GOT3 (cell line): Measurements from ENCODE around the gene KANSL1L.
A peak's percentile ranks its signal among the peaks of the same experiment; 100 is the strongest.
"Not testable (repeated sequence)": the region's sequence is repeated elsewhere in the genome, so short reads cannot be mapped to it uniquely, and the experiment has no call there.

Experiments
- DNase-seq: peaks from one replicate; lab custom pipeline; 2025; ENCODE audit warnings: mixed read lengths; lab: John Stamatoyannopoulos, UW

KANSL1L gene

DNA sequence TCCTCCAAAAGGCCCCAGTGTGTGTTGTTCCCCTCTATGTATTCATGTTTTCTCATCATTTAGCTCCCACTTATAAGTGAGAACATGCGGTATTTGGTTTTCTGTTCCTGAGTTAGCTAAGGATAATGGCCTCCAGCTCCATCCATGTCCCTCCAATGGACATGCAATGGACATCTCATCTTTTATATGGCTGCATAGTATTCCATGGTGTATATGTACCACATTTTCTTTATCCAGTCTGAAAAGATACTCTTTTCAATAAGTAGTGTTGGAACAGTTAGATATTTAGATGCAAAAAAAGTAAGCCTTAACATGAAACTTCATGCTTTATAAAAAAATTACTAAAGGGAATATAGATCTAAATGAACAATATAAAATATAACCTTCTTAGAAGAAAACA, 5.9 kb upstream of the KANSL1L start:
- DNase-seq: not testable (repeated sequence)

DNA sequence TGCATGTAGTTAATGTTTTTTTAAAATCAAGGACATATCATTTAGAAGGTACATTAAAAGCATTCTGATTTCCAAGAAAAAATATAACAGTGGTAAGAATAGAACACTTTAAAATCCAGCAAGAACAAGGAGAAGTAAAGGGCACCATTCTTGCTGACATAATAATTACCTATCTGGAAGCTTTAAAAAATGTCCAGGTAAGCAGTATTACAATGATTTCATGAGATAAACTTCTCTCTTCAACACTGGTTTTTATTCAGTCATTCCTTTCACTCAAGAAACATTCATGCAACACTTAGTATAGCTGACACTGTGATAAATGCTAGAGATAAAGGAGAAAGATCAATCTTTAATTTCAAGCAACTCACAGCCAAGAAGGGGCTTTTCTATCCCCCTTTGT, 2.9 kb upstream of the KANSL1L start:
- DNase-seq: no peak

DNA sequence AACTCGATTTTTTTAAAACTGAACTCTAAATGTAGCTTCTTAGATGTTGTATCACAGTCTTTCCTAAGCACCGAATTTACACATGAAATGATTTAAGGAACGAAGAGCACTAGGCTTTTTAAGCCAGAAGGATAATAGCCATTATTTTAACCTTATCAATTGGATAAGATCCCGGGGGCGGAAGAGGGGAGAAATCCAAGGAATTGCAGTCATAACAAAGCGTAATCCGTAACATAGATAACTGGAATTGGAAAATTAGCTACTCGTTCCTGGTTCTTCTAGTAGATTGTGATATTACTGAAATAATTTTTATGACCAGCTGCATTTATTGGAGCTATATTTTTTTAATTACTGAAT, 988 bp upstream of the KANSL1L start:
- DNase-seq: no peak

DNA sequence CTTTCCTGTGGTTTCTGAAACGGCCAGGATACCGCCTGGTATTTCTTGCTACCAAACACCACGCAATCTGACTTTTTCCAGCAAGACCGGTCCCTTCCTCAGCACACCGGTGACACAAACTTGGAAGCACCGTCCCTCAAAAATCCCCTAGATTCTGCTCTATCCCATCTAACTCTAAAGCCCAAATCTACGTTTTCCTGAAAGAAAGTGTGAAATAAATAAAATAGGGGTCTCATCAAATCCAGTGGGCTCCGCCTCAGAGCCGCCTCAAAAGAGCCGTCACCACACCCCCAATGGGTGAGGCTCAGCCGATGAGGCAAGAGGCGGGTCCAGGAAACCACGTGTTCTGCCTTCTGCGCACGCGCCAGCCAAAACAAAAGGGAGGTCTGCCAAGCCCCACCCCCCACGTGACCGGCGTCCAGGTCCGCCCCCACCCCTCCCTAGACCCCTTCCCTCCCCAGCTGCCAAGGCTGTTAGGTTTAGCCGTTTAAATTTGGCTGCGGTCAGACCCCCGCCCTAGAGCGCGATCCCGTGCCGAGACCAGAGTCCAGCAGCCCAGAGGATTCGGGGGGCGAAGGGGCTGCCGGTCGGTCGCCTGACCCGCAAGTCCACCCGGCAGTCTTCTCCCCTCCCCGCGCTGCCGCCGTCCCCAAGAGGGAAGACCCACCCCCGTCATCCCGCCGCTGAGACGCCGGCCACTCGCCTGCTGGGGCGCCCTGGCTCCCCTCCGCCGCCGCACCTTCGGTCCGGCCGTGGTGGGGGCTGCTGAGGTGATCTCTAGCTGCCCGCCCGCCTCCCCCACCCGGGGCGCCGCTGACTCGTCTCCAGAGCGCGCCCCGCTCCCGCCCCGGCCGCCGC, 534 bp downstream of the KANSL1L start:
- peak; percentile 91 for DNase-seq

DNA sequence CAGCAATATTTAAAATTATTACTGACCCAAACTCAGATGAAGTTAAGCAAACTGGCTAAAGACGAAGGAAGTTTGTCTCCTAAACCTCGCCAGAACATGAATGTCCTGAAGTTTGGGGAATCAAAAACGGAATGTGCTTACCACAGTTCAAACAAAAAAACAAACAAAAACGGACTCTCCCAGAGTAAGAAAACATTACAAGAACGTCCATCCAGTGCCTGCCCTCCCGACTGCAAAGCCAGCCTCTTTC, 1.1 kb downstream of the KANSL1L start:
- DNase-seq: no peak

DNA sequence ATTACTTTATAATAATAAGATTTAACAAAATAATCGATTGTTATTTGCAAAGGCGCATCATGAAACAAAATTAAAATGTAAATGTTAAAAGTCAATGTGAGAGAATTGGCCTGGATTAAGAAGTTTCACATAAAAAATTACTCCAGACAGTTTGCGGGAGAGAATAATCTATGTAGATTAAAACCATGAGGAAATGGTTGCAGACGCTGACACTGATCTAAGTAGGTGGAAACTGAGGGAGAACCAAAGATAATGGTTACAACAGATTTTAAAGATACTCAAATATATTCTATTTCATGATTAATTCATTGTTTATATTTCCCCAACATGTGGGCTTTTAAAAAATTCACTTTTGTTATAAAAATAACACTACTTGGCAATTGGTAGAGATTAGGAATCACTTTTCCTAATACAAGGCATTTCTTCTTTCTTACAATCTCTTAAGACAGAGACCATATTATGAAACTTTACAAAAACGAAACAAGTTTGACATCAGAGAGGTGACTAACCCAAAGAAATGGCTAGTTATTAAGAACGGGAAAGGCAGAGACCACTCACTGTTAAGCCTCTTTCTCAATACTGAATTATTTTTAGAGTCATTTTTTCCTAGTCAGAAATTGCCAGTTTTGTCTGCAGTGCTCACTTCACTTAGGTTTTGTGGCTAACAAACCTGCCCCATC, 1.6 kb downstream of the KANSL1L start:
- no peak for DNase-seq

DNA sequence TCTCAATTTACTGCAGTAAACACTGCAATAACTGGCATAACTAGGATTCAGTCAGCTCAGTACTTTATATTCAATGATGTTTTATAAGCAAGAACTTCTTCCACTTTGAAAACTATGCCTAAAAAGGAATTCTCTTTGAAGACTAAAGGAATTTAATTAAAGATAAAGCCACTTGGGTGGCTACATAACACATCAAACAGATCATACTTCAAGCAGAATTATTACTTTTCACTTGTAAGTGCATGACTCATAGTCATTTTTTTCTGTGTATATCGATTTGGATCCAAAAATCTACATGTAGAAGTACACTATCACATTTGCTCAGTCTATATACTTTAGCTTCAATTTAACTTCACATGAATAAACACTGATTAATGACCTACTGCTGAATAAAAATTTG, 4.0 kb downstream of the KANSL1L start:
- no peak for DNase-seq

DNA sequence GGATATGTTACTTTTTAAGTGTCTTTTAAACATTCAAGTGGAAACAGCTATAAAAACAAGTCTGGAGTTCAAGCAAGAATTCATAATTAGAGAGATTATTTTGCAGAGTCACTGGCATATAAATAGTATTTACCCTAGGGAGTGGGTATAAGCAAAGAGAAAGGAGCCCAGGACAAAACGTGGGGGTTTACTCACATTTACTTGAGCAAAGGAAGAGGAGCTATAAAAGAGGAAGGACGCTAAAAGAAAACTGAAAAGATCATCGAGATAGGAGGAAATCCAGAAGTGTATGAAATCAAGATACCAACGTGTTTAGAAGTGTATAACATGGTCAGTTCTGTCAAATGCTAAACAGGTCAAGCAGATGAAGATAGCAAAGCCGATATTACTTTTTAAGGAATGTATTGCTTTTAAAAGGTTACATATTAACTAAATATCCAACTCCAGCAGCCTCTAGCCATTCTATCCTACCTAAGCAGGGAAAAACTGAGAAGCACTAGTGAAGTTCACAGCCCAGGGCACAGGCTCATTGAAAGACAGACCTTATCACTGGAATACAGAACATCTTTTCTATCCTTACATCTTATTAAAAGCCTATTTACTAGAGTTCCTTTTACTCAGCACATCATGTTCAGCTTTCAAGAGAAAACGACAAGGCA, 8.6 kb downstream of the KANSL1L start:
- no peak for DNase-seq

DNA sequence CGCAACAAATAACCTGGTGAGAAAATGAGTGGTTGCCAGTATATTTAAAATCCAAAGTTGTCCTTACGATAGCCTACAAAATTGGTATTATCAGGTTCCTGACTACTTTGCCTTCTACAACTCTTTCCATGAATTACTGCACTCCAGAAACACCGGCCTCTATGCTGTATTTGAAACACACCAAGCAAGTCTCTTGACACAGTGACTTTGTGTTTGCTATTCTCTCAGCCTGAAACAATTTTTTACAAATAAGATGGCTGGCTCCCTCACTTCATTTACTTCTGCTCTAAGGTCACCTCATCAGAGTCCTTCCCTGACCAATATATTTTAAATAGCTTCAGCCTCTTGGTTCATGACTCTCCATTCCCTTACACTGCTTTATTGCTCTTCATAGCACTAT, 12.2 kb downstream of the KANSL1L start:
- no peak for DNase-seq

- no peak for DNase-seq
Measured at GRCh38 chr2:210158236-210158635, 13.0 kb downstream of the KANSL1L start.

DNA sequence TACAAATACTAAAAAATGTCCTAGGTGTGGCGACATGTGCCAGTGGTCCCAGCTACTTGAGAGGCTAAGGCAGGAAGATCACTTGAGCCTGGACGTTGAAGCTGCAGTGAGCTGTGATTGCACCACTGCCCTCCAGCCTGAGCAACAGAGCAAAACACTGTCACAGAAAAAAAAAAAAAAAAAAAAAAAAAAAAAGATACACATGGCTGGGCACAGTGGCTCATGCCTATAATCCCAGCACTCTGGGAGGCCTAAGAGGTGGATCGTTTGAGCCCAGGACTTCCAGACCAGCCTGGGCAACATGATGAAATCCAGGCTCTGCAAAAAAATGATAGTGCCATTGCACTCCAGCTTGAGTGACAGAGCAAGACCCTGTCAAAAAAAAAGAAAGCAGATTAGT, 13.7 kb downstream of the KANSL1L start:
- DNase-seq: no peak

- DNase-seq: no peak
Measured at GRCh38 chr2:210147614-210148013, 23.6 kb downstream of the KANSL1L start.

DNA sequence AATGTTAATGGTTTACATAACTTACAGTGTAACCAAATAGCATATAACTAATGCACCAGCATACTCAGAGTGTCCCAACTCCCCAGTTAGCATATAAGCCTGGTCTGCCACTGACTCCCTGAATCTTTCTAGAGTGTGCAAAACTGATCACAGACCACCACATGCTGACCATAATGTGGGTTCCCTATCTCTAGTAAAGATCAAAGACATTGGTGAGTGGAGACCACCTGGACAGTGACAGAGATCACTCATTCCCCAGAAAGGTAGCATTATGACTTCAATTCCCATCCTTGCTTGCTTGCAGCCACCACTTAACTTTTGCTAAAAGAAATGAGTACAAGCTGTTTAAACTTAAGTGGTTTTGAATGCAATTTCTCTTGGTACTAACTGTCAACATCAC, 39.0 kb downstream of the KANSL1L start:
- DNase-seq: no peak

GRCh38 chr2:210128961-210129360, 42.2 kb downstream of the KANSL1L start:
- DNase-seq: no peak

DNA sequence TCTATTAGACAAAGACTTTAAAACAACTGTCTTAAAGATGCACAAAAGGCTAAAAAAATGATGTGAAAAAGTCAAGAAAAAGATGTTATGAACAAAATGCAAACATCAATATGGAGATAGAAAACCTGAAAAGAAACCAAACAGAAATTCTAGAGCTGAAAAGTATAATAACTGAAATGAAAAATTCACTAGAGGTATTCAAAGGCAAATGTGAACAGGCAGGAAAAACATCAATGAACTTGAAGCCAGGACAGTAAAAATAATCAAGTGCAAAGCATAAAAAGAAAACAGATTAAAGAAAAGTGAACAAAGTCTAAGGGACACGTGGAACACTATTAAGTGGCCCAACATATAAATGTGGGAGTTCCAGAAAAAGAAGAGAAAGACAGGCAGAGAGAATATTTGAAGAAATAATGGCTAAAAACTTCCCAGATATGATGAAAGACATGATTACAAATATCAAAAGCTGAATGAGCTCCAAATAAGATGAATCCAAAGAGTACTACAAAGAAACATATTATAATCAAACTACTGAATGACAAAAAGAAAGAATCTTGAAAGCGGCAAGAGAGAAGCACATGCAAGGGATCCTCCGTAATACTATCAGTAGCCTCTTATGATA, 57.5 kb downstream of the KANSL1L start:
- no peak for DNase-seq

DNA sequence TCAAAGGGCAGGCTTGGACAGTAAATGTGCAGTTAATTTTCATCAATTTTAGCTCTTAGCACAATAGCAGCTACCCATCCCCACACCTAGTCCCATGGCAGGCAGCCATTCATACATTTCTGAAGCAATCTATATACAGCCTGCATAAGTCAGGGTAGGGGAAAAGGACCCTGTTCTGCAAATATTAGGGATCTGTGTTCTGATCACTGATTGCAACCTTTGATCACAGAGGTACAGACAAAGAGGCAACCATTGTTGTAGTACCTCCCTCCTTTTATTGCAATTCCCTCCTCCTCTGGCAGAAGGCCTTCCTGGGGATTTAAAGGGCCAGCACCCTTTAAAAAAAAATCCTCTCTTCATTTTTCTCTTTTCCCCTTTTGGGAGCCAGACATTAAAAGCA, 58.3 kb downstream of the KANSL1L start:
- DNase-seq: no peak

DNA sequence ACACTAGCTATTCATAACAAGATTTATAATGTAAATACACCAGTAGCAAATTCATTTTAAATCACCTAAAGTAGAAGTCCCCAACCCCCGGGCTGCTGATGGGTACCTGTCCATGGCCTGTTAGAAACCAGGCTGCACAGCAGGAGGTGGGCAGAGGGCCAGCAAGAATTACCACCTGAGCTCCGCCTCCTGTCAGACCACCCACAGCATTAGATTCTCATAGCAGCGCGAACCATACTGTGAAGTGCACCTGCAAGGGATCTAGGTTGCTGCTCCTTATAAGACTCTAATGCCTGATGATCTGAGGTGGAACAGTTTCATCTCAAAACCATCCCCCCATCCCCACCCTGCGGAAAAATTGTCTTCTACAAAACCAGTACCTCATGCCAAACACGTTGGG, 71.3 kb downstream of the KANSL1L start:
- DNase-seq: no peak

DNA sequence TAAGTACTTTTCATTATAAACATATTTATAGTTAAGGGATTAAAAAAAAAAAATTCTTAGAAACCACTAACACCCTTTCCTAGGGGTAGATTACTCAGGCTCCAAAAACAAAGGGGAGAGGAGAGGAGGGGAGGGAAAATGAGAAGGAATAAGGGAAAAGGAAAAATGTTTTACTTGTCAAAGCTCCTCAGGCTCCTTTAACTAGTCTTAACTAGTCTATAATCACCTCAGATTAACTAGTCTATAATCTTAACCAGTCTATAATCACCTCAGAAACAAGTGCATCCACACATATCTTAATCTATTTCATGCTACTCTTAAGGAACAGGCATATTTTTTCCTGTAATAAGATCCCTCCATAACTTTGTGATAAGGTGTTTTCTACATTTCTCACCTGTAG, 76.4 kb downstream of the KANSL1L start:
- DNase-seq: no peak

GRCh38 chr2:210092791-210093190, 78.4 kb downstream of the KANSL1L start:
- DNase-seq: no peak

- no peak for DNase-seq
Measured at GRCh38 chr2:210086930-210087329, 84.3 kb downstream of the KANSL1L start.

DNA sequence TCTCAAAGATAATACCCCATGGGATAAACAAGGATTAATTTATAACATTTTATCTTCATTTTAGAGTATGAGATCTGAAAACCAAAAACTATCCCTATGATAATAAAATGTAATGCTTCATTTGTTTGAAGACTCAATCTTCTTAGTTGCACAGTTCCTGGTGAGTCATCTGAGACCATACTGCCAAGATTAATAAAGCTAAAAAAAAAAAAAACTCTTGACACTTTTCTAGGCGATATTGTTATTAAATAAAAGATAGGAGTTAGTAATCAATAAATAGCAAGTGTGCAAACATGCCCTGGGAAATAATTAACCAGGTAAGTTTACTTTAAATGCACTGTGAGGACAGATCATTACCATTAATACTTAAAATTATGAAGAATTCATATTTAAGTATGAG, 84.9 kb downstream of the KANSL1L start:
- DNase-seq: no peak

DNA sequence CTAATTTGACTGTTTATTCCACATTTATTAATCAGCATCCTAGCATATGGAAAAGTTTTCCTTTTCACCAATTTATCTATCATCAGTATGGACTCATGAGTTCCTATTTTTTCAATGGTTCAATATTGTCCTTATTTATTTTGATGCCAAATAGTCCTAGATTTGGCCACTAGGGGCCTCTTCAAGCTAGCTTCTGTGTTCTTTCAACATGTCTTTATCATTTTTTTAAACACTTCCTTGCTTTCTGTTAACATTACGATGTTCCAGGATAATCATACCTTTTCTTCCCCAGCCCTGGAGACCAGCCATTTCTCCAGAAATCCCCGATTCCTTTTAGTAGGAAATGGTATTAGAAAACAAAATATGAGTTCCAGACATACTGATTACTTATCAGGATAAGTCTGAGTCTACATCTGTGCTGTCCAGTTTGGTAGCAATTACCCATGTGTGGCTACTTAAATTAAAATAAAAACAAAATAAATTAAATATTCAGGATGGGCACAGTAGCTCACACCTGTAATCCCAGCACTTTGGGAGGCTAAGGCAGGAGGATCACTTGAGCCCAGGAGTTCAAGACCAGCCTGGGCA, 98.2 kb downstream of the KANSL1L start:
- DNase-seq: no peak

DNA sequence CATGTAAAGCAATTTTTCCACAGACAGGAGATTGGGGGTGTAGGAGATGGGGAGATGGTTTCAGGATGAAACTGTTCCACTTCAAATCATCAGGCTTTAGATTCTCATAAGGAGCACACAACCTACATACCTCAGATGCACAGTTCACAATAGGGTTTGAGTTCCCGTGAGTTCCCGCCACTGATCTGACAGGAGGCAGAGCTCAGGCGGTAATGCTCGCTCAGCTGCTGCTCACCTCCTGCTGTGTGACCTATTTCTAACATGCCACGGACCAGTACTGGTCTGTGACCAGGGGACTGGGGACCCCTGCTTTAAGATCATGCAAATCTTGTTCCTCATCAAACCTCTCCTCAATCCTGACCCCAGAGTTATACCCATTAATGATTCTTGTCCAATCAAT, 98.7 kb downstream of the KANSL1L start:
- no peak for DNase-seq
